IMR-90 (cell line): Measurements from ENCODE around the gene LRRC36. TPM values are rescaled to one million over a fixed set of nuclear protein-coding genes. Genes with fewer than 3 reads are reported as not detected.

Experiments
- ATAC-seq: fragments of 200-7000 bp; cut with Tn5 transposase; 2 replicates; pipeline ENCODE4 v1.9.1; 2020; ENCODE audit warnings: low read depth, mild to moderate bottlenecking, moderate library complexity
- BruUV-seq: library from RNA; stranded (reverse); fragments of 400-500 nt; replicated peaks from 2 replicates; lab custom pipeline; 2021; lab: Mats Ljungman, UMichigan
- CTCF ChIA-PET: fragments of 300-600 bp; formaldehyde crosslinking; extraction: SDS; loops from one replicate; lab custom pipeline; 2021; ENCODE audit warnings: antibody characterized with exemption; lab: Yijun Ruan, JAX
- POLR2A ChIA-PET: fragments of 300-600 bp; sonication (Branson Sonifier 250); formaldehyde crosslinking; loops from one replicate; lab custom pipeline; 2022; ENCODE audit warnings: antibody characterized with exemption; ENCODE audit not compliant: unreplicated experiment; lab: Charles Lee
- DNase-seq: peaks from one replicate; pipeline ENCODE4 v3.0.0; 2013
- H2AFZ ChIP-seq: replicated peaks from 2 replicates; pipeline ENCODE3; 2013; ENCODE audit warnings: low read length, mild to moderate bottlenecking; ENCODE audit not compliant: poor library complexity
- H2AK5ac ChIP-seq: 2 replicates; pipeline ENCODE4 v1.6.1; 2013; ENCODE audit warnings: low read depth, low read length, inconsistent platforms
- H2AK9ac ChIP-seq: replicated peaks from 2 replicates; pipeline ENCODE3; 2013; ENCODE audit warnings: mild to moderate bottlenecking, low read depth, low read length, moderate library complexity; ENCODE audit not compliant: poor library complexity
- H2BK120ac ChIP-seq: 2 replicates; pipeline ENCODE4 v1.6.1; 2013; ENCODE audit warnings: low read depth, low read length, inconsistent platforms
- H2BK15ac ChIP-seq: 3 replicates; pipeline ENCODE4 v1.6.1; 2013; ENCODE audit warnings: low read depth, low read length, inconsistent platforms
- H2BK20ac ChIP-seq: 2 replicates; pipeline ENCODE4 v1.6.1; 2013; ENCODE audit warnings: low read depth, mild to moderate bottlenecking, inconsistent platforms, low read length, moderate library complexity
- H2BK5ac ChIP-seq: 2 replicates; pipeline ENCODE4 v1.6.1; 2013; ENCODE audit warnings: mild to moderate bottlenecking, low read depth, low read length, inconsistent platforms; ENCODE audit not compliant: poor library complexity, severe bottlenecking
- H3K14ac ChIP-seq: replicated peaks from 2 replicates; pipeline ENCODE4 v1.6.1; 2013; ENCODE audit warnings: low read depth, low read length, inconsistent platforms
- H3K18ac ChIP-seq: 2 replicates; pipeline ENCODE4 v1.6.1; 2013; ENCODE audit warnings: low read depth, low read length, control low read depth
- H3K23ac ChIP-seq: 2 replicates; pipeline ENCODE4 v1.6.1; 2013; ENCODE audit warnings: low read depth, low read length, inconsistent platforms
- H3K27ac ChIP-seq: 2 replicates; pipeline ENCODE4 v1.5.1; 2013; ENCODE audit warnings: mild to moderate bottlenecking, control low read depth, low read length; ENCODE audit not compliant: insufficient read depth
- H3K27me3 ChIP-seq: 2 replicates; pipeline ENCODE4 v1.6.1; 2013; ENCODE audit warnings: low read length; ENCODE audit not compliant: control insufficient read depth, insufficient read depth
- H3K36me3 ChIP-seq: 2 replicates; pipeline ENCODE4 v1.6.1; 2013; ENCODE audit warnings: low read length, mixed read lengths; ENCODE audit not compliant: control insufficient read depth, insufficient read depth
- H3K4ac ChIP-seq: 2 replicates; pipeline ENCODE4 v1.6.1; 2013; ENCODE audit warnings: low read depth, low read length, inconsistent platforms
- H3K4me1 ChIP-seq: 2 replicates; pipeline ENCODE4 v1.6.1; 2013; ENCODE audit warnings: low read length, mixed read lengths; ENCODE audit not compliant: control insufficient read depth, insufficient read depth
- H3K4me2 ChIP-seq: 2 replicates; pipeline ENCODE4 v1.6.1; 2013; ENCODE audit warnings: low read depth, mild to moderate bottlenecking, control low read depth, low read length, moderate library complexity
- H3K4me3 ChIP-seq: 2 replicates; pipeline ENCODE4 v1.5.1; 2013; ENCODE audit warnings: low read depth, mild to moderate bottlenecking, control low read depth, low read length, moderate library complexity; ENCODE audit not compliant: insufficient read depth
- H3K56ac ChIP-seq: 2 replicates; pipeline ENCODE4 v1.6.1; 2013; ENCODE audit warnings: low read length, inconsistent platforms; ENCODE audit not compliant: insufficient read depth; ENCODE audit errors: extremely low read depth
- H3K79me1 ChIP-seq, 2 experiments: 2 replicates each; pipeline ENCODE4 v1.6.1; 2013; ENCODE audit warnings: low read length in 2 of 2, inconsistent platforms in 1 of 2, low read depth in 1 of 2
- H3K9ac ChIP-seq: 2 replicates; pipeline ENCODE4 v1.6.1; 2013; ENCODE audit warnings: low read depth, low read length, control low read depth
- H3K9me1 ChIP-seq: 2 replicates; pipeline ENCODE4 v1.6.1; 2013; ENCODE audit warnings: low read length, inconsistent platforms; ENCODE audit not compliant: insufficient read depth
- H3K9me3 ChIP-seq: 2 replicates; pipeline ENCODE4 v1.6.1; 2013; ENCODE audit warnings: low read length; ENCODE audit not compliant: control insufficient read depth, insufficient read depth
- H4K20me1 ChIP-seq: 2 replicates; pipeline ENCODE4 v1.6.1; 2013; ENCODE audit warnings: low read length, inconsistent platforms; ENCODE audit not compliant: insufficient read depth
- H4K5ac ChIP-seq: 2 replicates; pipeline ENCODE4 v1.6.1; 2013; ENCODE audit warnings: mild to moderate bottlenecking, low read depth, low read length, control low read depth
- H4K8ac ChIP-seq, 2 experiments: 2 replicates each; pipeline ENCODE4 v1.6.1; 2013; ENCODE audit warnings: low read depth in 2 of 2, low read length in 2 of 2, control low read depth in 1 of 2, inconsistent platforms in 1 of 2
- H4K91ac ChIP-seq: 2 replicates; pipeline ENCODE4 v1.6.1; 2013; ENCODE audit warnings: low read depth, low read length, inconsistent platforms; ENCODE audit not compliant: insufficient read depth
- CEBPB ChIP-seq: IDR thresholded peaks from 2 replicates; pipeline ENCODE4 v1.6.1; 2012; ENCODE audit warnings: low read depth, low read length, improper control_type of control experiment
- CHD1 ChIP-seq: IDR thresholded peaks from 2 replicates; pipeline ENCODE4 v1.6.1; 2012; ENCODE audit warnings: low read depth, low read length, improper control_type of control experiment
- ELK1 ChIP-seq: fragments of 150-350 bp; IDR thresholded peaks from 2 replicates; pipeline ENCODE4 v1.6.1; 2016; ENCODE audit warnings: low read depth, mild to moderate bottlenecking, low read length, moderate library complexity, borderline replicate concordance
- FOS ChIP-seq: fragments of 150-350 bp; IDR thresholded peaks from 2 replicates; pipeline ENCODE4 v1.6.1; 2016; ENCODE audit warnings: low read depth, low read length
- POLR2A ChIP-seq: IDR thresholded peaks from 2 replicates; pipeline ENCODE4 v1.6.1; 2012; ENCODE audit warnings: mild to moderate bottlenecking, low read depth, low read length
- WGBS, 2 experiments: methylation state at CpG; one replicate each; pipeline versions ENCODE4 v1.1.5 to v1.1.7; 2013; ENCODE audit warnings: missing lambda C conversion rate in 2 of 2; ENCODE audit not compliant: insufficient read length in 1 of 2; ENCODE audit errors: extremely low coverage in 2 of 2; 5-methylcytosine and 5-hydroxymethylcytosine counted together
- dilution Hi-C: fragments of 300-500 bp; cut with HindIII; formaldehyde crosslinking; loops from one replicate; pipeline ENCODE4 v1.14.3; 2018; ENCODE audit warnings: low sequenced_read_pairs; ENCODE audit not compliant: unreplicated experiment
- in situ Hi-C: fragments of 300-500 bp; cut with MboI; formaldehyde crosslinking; loops from 3 replicates; pipeline ENCODE4 v1.14.3; 2019; ENCODE audit warnings: low sequenced_read_pairs, inconsistent platforms, mixed read lengths
- intact Hi-C: fragments of 100-400 bp; cut with micrococcal nuclease; formaldehyde crosslinking; loops from 2 replicates; pipeline ENCODE4 v1.10.0; 2022
- polyA plus RNA-seq, 3 experiments: library from polyadenylated mRNA; depleted of rRNA; stranded (reverse); fragments of >200 nt; gene quantifications; 2 replicates each; pipeline ENCODE4 v1.2.3, GENCODE V29; 2012; ENCODE audit warnings: low replicate concordance in 1 of 3
- total RNA-seq: library from RNA; depleted of rRNA; stranded (reverse); fragments of >200 nt; gene quantifications from 2 replicates; pipeline ENCODE4 v1.2.3, GENCODE V29; 2012

LRRC36 gene
- total and polyA plus RNA-seq, 2 of the 4 experiments (the other 2 are of a cell fraction) = 0.18 to 0.29 TPM

- Histone ChIP-seq H2BK20ac (no peak overlapping the region), H4K5ac (no peak overlapping the region), H3K4me3 (no peak overlapping the region), H3K27me3 (peaks cover 33% of the 10 kb centered on the region), H3K4ac (no peak overlapping the region), H3K14ac (no peak overlapping the region), H2BK120ac (no peak overlapping the region), H3K9ac (no peak overlapping the region), H3K23ac (no peak overlapping the region), H3K4me2 (no peak overlapping the region), H3K27ac (no peak overlapping the region), H3K4me1 (no peaks in the 10 kb centered on the region), H3K18ac (no peak overlapping the region), H2AK5ac (no peak overlapping the region), H3K56ac (no peak overlapping the region), H4K91ac (no peak overlapping the region), H3K9me3 (no peaks in the 10 kb centered on the region), H4K8ac (no peak overlapping the region), H3K36me3 (no peaks in the 10 kb centered on the region), H2BK15ac (no peak overlapping the region), H3K79me1 (no peaks in the 10 kb centered on the region), H2AK9ac (no peak overlapping the region), H3K9me1 (no peaks in the 10 kb centered on the region; the same call in 1 of the 2 replicates), H2AFZ (no peak overlapping the region), H2BK5ac (no peak overlapping the region), H4K20me1 (no peaks in the 10 kb centered on the region)
- in situ Hi-C loops = no loop called here
- no peak for DNase-seq
- dilution Hi-C loops = no loop called here
- intact Hi-C loops = loop anchor here (5.0 kb wide), 1 partner anchor 38 kb away; no protein-coding TSS in a partner anchor
- ChIA-PET CTCF (interaction anchor here (0.6 to 1.0 kb wide), 2 partner anchors 8 to 15 kb away, joined by 3 read pairs; no protein-coding TSS in a partner anchor), POLR2A (interaction anchor here (0.8 kb wide), 1 partner anchor 43 kb away, joined by 3 read pairs; no protein-coding TSS in a partner anchor)
- no peak for ATAC-seq
- BruUV-seq = no TSS peak
- TF ChIP-seq CEBPB = no peak
- TF ChIP-seq CHD1 = no peak
- no peak for TF ChIP-seq ELK1
- TF ChIP-seq FOS = no peak
- TF ChIP-seq POLR2A = no peak
- WGBS, 2 experiments = 89% methylated on average over 1 of the region's 8 CpGs; no CpG with 5 or more reads in 1 of the 2 experiments
Measured at GRCh38 chr16:67384778-67385510, 58.3 kb downstream of the LRRC36 start.
